Subcutaneous abdominal adipose tissue (tissue), 5 donors: Measurements from ENCODE around the gene CYP19A1.
"Not testable (repeated sequence)": the region's sequence is repeated elsewhere in the genome, so short reads cannot be mapped to it uniquely, and the experiment has no call there.

Source experiments
- H3K27ac ChIP-seq: one replicate; pipeline ENCODE4 v1.7.0; 2013; ENCODE audit warnings: low read depth, mild to moderate bottlenecking, inconsistent platforms, low read length, moderate library complexity
- H3K27me3 ChIP-seq, 5 donors: one replicate each; pipeline ENCODE4 v1.7.0; 2013; ENCODE audit warnings: low read length in 5 of 5, inconsistent platforms in 1 of 5; ENCODE audit not compliant: control insufficient read depth in 5 of 5, insufficient read depth in 4 of 5
- H3K36me3 ChIP-seq, 5 donors: one replicate each; pipeline ENCODE4 v1.7.0; 2013; ENCODE audit warnings: low read length in 5 of 5; ENCODE audit not compliant: control insufficient read depth in 5 of 5, insufficient read depth in 5 of 5
- H3K4me1 ChIP-seq, 5 donors: one replicate each; pipeline ENCODE4 v1.7.0; 2013; ENCODE audit warnings: low read length in 5 of 5, mild to moderate bottlenecking in 3 of 5, moderate library complexity in 1 of 5; ENCODE audit not compliant: control insufficient read depth in 5 of 5, insufficient read depth in 5 of 5
- H3K4me3 ChIP-seq, 5 donors: one replicate each; pipeline ENCODE4 v1.7.0; 2013; ENCODE audit warnings: low read length in 5 of 5, low read depth in 1 of 5
- H3K9ac ChIP-seq, 5 donors: one replicate each; pipeline ENCODE4 v1.7.0; 2013; ENCODE audit warnings: low read length in 5 of 5, mild to moderate bottlenecking in 4 of 5, moderate library complexity in 3 of 5
- H3K9me3 ChIP-seq, 5 donors: one replicate each; pipeline ENCODE4 v1.7.0; 2013; ENCODE audit warnings: low read length in 5 of 5; ENCODE audit not compliant: control insufficient read depth in 5 of 5
- donor health status: healthy.
- donor health status: healthy.
- donor health status: healthy.
- donor health status: healthy.
- donor health status: healthy.

Gene CYP19A1

DNA sequence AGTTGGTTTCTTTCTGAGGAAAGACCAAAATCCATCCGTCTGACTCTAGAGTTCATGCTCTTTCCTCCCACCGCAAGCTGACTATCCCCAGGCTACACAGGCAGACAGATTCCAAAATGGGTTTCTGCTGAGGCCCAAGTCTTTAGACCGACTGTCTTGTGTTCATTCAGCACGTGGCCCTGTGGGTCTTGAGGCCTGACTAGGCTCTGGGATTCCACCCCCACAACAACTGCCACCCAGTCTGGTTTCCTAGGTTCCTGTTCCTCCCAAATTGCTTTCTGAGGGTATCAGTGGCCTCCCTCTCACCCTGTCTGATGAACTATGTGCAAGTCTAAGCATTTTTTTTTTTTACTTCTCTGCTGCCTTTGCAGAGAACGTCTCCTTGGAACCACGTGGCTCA, 67.7 kb downstream of the CYP19A1 start:
- no peak overlapping the region for H3K9ac ChIP-seq
- no peaks in the 10 kb centered on the region for H3K9me3 ChIP-seq
- peaks cover 4 to 21% (median 19%) of the 10 kb centered on the region in 5 donors for H3K4me1 ChIP-seq
- no peaks in the 10 kb centered on the region for H3K36me3 ChIP-seq
- H3K27me3 ChIP-seq, result peaks cover 0 to 14% (median 10%) of the 10 kb centered on the region in 5 donors
- H3K27ac ChIP-seq, result no peak overlapping the region
- no peak overlapping the region for H3K4me3 ChIP-seq

DNA sequence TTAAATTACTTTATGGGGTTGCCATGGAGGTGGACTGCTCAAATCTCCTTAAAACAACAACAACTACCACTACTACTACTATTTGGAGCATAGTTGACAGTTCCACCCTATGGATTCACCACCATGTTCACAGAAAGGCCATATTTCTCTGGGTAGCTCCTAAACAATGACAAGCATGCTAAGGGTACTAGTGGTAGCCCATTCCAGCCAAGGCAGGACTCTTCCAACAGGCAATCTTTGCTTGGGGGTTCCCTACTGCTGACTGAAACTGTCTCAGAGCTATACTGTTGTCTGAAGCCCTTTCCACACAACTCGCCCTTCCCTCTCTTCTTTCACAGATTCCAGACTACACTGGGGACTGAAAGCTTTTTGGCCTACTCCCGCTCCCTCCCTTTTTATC, 68.9 kb downstream of the CYP19A1 start:
- H3K27ac ChIP-seq, result no peak overlapping the region
- H3K9ac ChIP-seq, result no peak overlapping the region
- peaks cover 0 to 10% (median 6%) of the 10 kb centered on the region in 5 donors for H3K27me3 ChIP-seq

DNA sequence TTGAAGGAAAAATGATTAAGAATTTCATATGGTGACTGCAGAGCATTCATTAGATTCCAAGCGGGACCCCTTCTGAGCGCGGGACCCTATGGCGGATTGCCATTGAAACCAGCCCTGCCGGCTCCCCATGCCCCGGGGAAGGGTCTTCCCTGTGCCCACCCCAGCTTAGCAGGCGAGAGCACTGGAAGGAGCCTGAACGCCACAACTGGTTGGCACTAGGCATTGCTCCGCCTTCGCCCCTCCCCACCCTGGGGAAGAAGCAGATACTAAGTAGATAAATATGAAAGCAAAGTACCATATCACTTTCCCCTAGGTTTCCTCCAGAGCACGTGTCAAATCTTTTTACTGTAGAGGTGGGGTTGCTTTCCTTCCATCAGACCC, 70.7 kb downstream of the CYP19A1 start:
- Histone ChIP-seq H3K27me3 (peaks cover 0 to 8% (median 4%) of the 10 kb centered on the region in 5 donors), H3K4me1 (peaks cover 4 to 31% (median 22%) of the 10 kb centered on the region in 5 donors), H3K4me3 (peak overlapping the region; percentile 48 to 72 (median 69)), H3K36me3 (no peaks in the 10 kb centered on the region), H3K9me3 (no peaks in the 10 kb centered on the region), H3K27ac (no peak overlapping the region), H3K9ac (peak overlapping the region in 3 of 5 donors; percentile 38 to 65 (median 39))

More for the DNA sequence above, 68.9 kb downstream of the CYP19A1 start:
- Histone ChIP-seq H3K36me3 (no peaks in the 10 kb centered on the region), H3K4me3 (no peak overlapping the region), H3K9me3 (no peaks in the 10 kb centered on the region), H3K4me1 (peaks cover 4 to 26% (median 22%) of the 10 kb centered on the region in 5 donors)

DNA sequence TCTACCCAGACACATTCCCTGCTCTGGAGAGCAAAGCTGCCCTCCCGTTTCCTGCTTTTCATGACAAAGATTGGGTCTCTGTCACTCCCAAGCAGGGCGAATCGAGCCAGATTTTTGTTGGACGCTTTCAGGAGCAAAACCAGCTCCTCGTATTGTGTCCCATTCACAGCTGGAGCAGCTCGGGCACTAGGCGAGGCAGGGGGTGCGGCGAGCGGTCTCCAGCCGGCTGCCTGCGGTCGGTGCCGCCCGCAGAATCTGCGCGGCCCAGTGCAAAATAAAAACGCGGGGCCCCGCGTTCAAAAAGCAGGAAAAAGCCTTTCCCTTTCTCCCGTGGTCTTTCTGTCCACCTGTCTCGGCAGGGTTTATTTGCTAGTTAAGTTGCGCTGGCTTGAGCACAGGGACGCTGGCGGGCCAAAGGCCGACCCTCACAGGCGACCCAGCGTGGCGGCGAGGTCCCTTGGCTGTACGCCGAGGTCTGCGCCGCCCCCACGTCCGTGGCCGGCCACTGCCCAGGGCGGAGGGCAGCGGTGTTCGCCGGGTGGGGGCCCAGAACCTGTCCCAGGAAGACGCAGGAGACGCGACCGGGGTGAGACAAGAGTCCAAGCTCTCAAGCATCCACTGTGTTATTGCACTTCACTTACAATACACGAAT, 71.2 kb downstream of the CYP19A1 start:
- peak overlapping the region in 3 of 5 donors; percentile 38 to 65 (median 39) for H3K9ac ChIP-seq
- no peaks in the 10 kb centered on the region for H3K36me3 ChIP-seq
- no peak overlapping the region for H3K27ac ChIP-seq
- no peaks in the 10 kb centered on the region for H3K9me3 ChIP-seq
- peak overlapping the region; percentile 60 to 72 (median 69) for H3K4me3 ChIP-seq
- H3K27me3 ChIP-seq, result peaks cover 0 to 8% (median 2%) of the 10 kb centered on the region in 5 donors
- peaks cover 4 to 31% (median 22%) of the 10 kb centered on the region in 5 donors for H3K4me1 ChIP-seq

DNA sequence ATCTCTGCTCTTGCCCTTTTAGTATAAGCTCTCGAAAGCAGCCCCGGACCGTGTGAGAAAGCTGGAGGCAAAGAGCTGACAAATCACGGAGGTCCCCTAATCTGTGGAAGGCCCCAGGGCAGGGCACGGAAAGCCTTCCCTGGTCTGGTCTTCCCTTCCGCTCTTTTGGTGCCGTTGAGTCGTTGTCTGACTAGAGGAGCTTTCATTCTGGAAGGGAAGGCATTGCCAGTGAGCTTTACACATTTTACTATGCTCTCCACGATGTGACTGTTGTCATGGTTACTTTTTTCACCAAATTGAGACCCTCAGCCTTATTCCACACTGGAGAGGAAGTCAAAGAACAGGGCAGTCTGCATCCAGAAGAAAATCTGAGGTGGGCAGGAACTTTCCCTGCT, 71.7 kb downstream of the CYP19A1 start:
- Histone ChIP-seq H3K27ac (no peak overlapping the region), H3K4me1 (peaks cover 4 to 31% (median 22%) of the 10 kb centered on the region in 5 donors), H3K9ac (peak overlapping the region in 2 of 5 donors; percentile 39 to 65), H3K4me3 (peak overlapping the region; percentile 60 to 72 (median 69)), H3K36me3 (no peaks in the 10 kb centered on the region), H3K27me3 (peaks cover 0 to 8% (median 2%) of the 10 kb centered on the region in 5 donors), H3K9me3 (no peaks in the 10 kb centered on the region)

DNA sequence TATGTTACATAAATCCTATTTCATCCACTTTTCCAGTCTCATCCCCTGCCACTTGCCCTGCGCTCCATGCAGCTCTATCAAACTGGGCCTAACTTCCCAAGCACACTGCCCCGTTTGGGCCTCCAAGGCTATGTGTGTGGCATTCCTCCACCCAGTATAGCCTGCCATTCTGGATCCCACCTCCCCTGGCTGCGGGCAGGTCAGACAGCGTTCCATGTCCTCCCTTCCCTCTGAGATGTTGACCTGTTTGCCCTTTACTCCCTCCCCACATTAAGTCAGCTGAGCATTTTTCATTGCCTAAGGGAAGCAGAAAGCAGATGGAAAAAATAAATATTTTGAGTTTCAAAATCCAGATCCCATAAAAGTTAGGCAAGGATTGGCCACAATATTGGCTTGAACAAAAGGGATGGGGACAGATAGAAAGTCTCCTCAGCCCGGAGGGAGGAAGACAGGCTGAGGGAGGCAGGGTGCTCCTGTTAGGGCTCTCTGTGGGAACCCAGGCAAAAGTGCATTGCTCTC, 73.3 kb downstream of the CYP19A1 start:
- no peaks in the 10 kb centered on the region for H3K9me3 ChIP-seq
- H3K4me1 ChIP-seq, result peaks cover 4 to 31% (median 22%) of the 10 kb centered on the region in 5 donors
- H3K9ac ChIP-seq, result no peak overlapping the region
- peak overlapping the region; percentile 7 for H3K27ac ChIP-seq
- no peaks in the 10 kb centered on the region for H3K36me3 ChIP-seq
- H3K27me3 ChIP-seq, result peaks cover 0 to 8% (median 2%) of the 10 kb centered on the region in 5 donors
- H3K4me3 ChIP-seq, result no peak overlapping the region

DNA sequence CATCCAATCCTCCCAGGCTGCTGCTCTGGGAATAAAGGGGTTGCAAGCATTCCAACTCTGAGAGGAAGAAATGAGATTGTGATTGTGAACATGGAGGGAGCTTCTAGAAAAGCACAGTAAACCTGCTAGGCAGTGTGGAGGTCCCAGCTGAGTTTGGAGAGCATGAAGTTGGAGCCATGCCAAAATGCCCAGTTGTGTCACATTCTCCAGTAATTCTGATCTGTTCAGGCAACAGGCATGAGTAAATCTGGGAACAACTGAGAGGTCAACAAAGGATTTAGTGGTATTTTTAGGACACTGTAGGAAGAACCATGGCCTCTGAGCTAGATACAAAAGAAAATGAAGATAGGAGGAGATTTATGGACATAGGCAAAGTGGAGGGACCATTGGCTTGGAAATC, 74.7 kb downstream of the CYP19A1 start:
- no peak overlapping the region for H3K4me3 ChIP-seq
- no peak overlapping the region for H3K27ac ChIP-seq
- H3K9me3 ChIP-seq, result no peaks in the 10 kb centered on the region
- H3K36me3 ChIP-seq, result no peaks in the 10 kb centered on the region
- peaks cover 4 to 31% (median 24%) of the 10 kb centered on the region in 5 donors for H3K4me1 ChIP-seq
- peaks cover 0 to 8% (median 2%) of the 10 kb centered on the region in 5 donors for H3K27me3 ChIP-seq
- no peak overlapping the region for H3K9ac ChIP-seq

DNA sequence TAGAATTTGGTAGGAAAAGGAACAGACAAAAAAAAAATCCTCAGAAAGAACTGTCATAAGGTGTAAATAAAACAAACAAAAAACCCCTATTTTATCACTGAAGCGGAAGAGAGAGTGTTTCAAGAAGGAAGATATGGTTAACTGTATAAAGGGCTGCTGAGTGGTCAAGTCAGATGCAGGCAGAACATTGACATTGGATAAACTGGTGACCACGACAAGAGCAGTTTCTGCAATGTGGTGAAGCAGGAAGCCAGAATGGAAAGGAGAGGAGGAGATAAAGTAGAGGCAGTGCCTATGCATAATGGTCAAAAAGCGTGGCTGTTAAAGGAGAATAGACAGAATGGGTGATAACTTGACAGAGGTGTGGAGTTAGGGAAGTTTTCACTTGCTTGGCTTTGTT, 75.3 kb downstream of the CYP19A1 start:
- Histone ChIP-seq H3K27me3 (peaks cover 0 to 8% (median 2%) of the 10 kb centered on the region in 5 donors), H3K9ac (no peak overlapping the region), H3K36me3 (no peaks in the 10 kb centered on the region), H3K27ac (no peak overlapping the region), H3K4me1 (peaks cover 4 to 31% (median 24%) of the 10 kb centered on the region in 5 donors), H3K9me3 (no peaks in the 10 kb centered on the region), H3K4me3 (no peak overlapping the region)

DNA sequence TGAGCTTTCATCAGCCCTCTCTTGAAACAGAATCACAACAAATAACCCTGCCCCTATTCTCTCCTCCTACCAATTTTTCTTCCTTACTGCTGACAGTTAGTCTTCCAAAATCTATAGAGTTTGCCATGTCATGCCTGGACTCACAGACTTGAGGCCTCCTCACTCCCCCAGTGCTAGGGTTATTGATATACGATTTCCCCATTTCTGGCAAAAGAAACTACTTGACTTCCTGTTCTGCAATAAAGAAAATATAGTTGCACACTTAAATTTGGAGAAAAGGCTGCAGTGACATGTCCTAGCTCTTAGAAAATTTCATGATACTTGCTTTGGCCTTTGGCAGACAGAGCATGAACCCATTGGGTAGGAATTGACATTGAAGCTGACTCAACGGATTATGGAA, 75.9 kb downstream of the CYP19A1 start:
- Histone ChIP-seq H3K9ac (no peak overlapping the region), H3K27me3 (peaks cover 0 to 8% (median 2%) of the 10 kb centered on the region in 5 donors), H3K4me3 (no peak overlapping the region), H3K36me3 (no peaks in the 10 kb centered on the region), H3K27ac (no peak overlapping the region), H3K9me3 (no peaks in the 10 kb centered on the region), H3K4me1 (peaks cover 4 to 25% (median 18%) of the 10 kb centered on the region in 5 donors)

DNA sequence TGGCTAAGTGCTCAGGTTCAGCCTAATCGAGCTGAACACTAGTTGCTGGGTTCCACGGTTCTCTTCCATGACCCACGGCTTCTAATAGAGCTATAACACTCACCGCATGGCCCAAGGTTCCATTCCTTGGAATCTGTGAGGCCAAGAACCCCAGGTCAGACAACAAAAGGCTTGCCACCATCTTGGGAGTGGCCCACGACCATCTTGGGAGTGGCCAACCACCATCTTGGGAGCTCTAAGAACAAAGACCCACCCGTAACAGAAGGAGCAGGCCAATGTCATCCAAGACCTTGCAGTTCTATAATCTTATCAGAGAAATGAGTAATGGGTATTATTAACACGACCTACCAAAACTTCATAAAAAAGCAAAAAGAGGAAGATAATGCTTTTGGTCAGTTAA, 77.3 kb downstream of the CYP19A1 start:
- H3K4me3 ChIP-seq, H3K27ac ChIP-seq, H3K9ac ChIP-seq, H3K36me3 ChIP-seq, H3K9me3 ChIP-seq, H3K27me3 ChIP-seq: not testable (repeated sequence)
- peaks cover 0 to 12% (median 6%) of the 10 kb centered on the region in 5 donors for H3K4me1 ChIP-seq
